Measurements from ENCODE around the gene COL5A2.

DNA sequence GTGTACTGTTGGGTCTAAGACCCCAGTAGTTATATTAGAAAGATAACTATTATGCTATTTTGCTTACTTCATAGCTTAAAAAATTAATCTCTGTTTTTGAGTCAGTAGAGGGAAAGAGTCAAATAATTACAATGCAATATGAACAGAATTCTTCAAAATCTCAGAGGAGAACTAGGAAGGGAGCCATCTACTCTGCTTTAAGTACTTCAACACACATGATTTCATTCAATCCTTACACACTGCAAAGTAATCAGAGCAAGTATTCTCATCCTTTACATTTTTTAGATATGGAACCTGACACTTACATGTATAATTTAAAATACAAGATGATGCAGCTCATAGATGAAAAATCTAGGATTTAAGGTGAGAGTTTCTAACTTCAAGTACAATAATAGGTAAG lies 27.7 kb downstream of the COL5A2 start:
- TF ChIP-seq EZH2phosphoT487 (IDR thresholded peaks at IDR 0.05): no peak
- TF ChIP-seq EZH2 (IDR thresholded peaks at IDR 0.05): no peak
- TF ChIP-seq, protein P1, sequence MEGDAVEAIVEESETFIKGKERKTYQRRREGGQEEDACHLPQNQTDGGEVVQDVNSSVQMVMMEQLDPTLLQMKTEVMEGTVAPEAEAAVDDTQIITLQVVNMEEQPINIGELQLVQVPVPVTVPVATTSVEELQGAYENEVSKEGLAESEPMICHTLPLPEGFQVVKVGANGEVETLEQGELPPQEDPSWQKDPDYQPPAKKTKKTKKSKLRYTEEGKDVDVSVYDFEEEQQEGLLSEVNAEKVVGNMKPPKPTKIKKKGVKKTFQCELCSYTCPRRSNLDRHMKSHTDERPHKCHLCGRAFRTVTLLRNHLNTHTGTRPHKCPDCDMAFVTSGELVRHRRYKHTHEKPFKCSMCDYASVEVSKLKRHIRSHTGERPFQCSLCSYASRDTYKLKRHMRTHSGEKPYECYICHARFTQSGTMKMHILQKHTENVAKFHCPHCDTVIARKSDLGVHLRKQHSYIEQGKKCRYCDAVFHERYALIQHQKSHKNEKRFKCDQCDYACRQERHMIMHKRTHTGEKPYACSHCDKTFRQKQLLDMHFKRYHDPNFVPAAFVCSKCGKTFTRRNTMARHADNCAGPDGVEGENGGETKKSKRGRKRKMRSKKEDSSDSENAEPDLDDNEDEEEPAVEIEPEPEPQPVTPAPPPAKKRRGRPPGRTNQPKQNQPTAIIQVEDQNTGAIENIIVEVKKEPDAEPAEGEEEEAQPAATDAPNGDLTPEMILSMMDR (IDR thresholded peaks at IDR 0.05): no peak
